NCI-H748 treated with DMSO at 0.1 percent for 48 hours (cell line): ENCODE results near the gene TUBG2.
"Not testable (repeated sequence)": the region's sequence is repeated elsewhere in the genome, so short reads cannot be mapped to it uniquely, and the experiment has no call there.

Source experiments
- DNase-seq: peaks from one replicate; lab custom pipeline; 2025; lab: John Stamatoyannopoulos, UW

TUBG2 gene

DNA sequence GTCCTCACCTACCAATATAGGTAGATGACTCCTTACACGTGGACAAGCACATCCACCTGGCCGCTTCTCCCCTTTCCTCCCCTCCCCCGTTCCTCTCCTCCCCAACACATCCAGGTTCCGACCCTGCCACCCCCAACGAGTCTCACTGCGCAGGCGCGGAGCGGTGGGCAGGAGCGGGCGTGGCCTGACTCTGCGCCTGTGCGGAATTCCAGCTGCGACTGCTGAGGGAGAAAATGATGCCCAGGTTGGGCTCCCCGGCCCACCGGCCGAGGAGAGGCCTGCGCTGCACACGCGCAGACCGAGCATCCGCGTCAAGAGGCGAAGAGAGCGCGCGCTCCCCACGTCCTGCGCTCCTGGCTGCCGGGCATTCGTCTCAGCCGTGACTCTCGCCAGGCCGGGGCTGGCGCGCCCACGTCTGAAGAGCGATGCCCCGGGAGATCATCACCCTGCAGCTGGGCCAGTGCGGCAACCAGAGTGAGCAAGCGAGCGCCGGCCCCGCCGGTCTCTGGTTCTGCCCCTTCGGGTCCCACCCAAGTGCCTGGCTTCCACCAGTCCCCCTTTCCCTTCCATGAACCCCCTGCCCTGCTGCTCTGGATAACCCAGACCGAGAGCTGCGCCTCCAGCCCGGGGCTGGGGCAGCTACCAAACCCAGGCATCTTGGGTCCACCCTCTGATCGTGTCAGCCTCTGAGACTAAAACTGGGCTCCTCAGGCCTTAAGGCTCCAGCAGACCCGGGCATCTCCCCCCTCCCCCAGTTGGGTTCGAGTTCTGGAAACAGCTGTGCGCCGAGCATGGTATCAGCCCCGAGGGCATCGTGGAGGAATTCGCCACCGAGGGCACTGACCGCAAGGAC is at the start of gene TUBG2:
Gene TUBG2, plus strand, starts transcription at position 206 of the 853 bp plus-strand sequence. Its CDS starts 220 bp downstream, at position 426.
- DNase-seq, result peak; percentile 93

DNA sequence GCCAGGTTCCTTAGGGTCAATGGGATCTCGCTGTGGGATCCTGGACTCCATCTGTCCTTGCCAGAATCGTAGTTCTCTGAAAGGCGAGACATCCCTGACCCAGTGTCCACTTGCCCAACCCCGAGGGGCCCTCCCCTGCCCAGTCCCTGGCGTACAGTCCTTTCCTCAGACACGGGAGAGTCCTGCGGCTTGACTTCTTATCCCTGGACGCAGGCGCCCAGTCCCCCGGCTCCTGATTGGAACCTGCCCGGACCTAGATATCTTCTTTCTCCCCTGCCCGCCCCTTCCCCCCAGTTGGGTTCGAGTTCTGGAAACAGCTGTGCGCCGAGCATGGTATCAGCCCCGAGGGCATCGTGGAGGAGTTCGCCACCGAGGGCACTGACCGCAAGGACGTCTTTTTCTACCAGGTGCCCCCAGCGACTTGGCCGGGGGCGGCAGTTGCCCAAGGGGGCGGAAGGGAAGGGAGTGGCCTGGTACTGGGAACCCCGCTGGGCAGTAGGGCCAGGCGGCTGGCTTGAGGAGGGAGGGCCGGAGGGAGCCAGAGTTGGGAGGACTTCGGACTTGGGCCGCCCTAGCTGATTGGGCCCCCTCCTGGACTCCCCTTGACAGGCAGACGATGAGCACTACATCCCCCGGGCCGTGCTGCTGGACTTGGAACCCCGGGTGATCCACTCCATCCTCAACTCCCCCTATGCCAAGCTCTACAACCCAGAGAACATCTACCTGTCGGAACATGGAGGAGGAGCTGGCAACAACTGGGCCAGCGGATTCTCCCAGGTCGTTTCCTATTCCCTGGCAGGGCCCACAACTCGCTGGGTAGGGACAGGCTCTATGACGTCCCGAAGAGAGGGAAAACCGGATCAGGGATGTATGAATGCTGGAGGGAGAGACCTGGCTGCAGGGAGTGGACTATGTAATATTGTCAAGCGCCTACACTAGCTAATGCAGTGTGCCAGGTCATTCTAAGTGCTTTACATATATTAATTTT is 49.0 kb upstream of the TUBG2 start:
- DNase-seq, result not testable (repeated sequence)

DNA sequence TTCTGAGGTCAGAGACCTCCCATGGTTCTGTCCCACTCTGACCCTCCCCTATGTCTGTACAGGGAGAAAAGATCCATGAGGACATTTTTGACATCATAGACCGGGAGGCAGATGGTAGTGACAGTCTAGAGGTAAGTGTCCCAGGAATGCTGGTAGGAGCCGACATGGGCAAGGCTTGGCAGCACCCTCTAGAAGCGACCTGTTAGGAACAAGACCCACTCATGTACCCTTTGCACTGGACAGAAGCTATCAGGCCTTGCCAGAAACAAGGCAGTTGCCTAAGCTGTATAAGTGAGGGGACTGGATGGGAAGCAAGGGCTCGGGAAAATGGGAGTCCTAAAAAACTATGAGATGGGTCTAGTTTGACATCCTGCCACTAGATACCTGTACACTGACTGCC is 47.1 kb upstream of the TUBG2 start:
- DNase-seq, result no peak

DNA sequence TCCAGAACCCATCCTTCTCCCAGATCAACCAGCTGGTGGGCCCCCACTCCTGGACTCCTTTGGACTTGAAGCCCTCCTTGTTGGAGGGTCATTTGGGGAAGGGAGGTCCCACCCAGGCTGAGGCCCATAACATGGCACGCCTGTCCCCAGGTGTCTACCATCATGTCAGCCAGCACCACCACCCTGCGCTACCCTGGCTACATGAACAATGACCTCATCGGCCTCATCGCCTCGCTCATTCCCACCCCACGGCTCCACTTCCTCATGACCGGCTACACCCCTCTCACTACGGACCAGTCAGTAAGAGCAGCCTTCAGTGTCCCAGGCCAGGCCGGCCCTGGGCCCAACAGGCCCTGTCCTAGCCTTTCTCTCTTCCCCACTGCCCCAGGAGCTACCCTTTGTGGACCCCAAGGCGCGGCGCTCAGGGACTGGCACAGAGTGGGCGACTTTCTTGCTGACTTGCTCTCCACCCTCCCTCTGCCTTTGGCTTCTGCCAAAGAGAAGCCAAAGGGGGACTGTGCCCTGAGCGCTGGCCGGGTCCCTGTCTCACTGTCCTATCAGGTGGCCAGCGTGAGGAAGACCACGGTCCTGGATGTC is 45.3 kb upstream of the TUBG2 start:
- DNase-seq, result no peak

DNA sequence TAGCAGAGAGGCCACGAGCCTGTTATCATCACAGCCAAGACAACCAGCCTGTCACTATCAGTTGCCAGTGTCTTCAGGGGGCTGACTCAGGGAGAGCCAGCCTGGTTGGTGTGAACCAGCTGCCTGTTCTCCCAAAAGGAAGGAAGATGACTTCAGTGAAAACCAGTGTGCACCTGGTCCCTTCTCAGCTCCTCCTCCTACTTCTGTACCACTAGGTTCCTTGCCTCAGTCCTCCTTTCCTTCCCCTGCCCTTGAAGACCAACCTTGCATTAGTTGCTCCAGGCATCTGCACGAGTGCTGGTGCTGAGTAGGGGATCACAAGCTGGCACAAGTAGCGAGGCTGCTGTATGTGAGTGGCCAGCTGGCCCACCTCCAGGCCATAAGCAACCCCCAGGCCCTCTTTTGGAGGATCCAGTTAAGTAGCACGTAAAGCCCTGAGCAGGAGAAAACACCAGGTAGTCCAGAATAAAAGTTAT is 41.1 kb upstream of the TUBG2 start:
- no peak for DNase-seq

DNA sequence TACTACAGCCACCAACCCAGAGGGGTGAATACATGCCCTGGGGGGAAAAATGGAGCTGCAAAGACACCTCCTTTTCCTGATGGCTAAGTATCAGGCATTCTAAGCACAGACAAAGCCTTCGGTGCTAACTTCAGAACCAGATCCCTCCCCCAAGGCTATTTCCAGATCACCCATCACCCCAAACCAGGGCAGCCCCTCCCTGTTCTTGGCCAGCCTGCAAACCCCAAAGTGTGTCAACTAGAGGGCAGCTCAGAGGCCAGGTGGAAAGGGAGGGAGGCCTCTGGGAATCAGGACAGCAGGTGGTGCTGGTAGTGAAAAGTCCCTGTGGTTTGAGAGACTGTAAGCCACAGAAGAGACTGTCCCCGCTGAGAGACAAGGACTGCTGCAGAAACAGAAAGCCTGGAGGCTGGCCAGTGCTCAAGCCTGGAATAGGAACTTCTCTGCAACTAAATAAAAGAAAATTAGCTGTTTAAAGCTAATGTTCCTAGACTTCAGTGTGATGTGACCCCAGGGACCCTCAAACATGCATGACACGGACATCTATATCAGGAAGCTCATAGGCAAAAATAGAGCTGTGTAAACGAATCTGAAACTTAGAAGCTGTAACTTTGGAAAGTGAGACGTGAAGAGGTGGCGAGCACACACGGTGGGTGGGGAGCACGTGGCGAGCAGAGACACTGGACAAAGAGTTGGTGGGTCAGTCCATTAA is 40.5 kb upstream of the TUBG2 start:
- peak; percentile 8 for DNase-seq

DNA sequence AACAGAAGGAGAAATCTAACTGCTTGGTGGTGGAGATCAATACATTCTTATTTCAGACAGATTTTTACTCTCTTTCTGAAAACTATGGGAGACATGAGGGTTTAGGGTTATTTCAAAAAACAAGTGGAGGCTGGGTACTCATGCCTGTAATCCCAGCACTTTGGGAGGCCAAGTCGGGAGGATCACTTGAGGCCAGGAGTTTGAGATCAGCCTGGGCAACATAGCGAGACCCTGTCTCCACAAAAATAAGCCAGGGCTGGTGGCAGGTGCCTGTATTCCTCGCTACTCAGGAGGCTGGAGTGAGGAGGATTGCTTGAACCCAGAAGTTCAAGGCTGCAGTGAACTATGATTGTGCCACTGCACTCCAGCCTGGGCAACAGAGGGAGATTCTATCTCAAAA is 37.1 kb upstream of the TUBG2 start:
- DNase-seq, result not testable (repeated sequence)

DNA sequence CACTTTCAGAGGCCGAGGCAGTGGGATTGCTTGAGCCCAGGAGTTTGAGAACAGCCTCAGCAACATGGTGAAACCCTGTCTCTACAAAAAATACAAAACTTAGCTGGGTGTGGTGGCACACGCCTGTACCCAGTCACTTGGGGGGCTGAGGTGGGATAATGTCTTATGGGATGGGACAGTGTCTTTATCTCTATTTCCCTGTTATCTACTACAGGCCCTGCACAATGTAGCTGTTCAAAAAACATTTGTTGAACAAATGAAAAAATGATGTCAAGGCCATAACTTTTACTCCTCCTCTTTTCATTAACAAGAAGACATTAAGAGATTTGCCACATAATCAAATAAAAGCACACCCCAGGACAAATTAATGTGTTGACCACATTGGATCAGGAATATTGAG is 35.8 kb upstream of the TUBG2 start:
- DNase-seq, result no peak

DNA sequence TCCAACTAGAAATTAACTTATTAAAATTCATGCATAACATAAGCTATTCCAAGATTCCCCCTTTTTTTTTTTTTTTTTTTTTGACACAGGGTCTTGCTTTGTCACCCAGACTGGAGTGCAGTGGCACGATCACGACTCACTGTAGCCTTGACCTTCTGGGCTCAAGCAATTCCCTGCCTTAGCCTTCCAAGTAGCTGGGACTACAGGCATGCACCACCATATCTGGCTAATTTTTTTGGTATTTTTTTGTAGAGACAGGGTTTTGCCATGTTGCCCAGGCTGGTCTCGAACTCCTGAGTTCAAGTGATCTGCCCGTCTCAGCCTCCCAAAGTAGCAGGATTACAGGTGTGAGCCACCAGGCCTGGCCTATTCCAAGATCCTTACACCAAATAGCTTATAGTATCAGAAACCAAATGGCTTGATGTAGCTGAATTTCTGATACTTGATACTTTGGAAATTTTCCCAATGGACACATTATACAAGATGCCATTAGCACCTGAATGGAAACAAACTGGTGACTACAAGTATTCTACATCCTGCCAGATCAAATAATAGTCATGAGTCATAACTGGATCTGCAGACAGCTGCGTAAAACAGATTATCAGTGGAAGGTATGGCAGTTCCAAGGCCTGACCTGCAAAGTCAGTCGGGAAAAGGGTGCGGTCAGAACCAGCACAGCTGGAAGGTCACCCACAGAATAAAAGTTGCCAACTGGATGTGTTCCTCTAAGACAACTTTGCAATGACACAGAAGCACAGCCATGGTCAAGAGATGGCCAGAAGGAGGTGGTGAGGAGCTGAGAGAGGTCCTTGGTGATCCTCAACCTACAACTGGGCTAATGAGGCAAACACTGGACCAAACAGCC is 35.1 kb upstream of the TUBG2 start:
- no peak for DNase-seq

DNA sequence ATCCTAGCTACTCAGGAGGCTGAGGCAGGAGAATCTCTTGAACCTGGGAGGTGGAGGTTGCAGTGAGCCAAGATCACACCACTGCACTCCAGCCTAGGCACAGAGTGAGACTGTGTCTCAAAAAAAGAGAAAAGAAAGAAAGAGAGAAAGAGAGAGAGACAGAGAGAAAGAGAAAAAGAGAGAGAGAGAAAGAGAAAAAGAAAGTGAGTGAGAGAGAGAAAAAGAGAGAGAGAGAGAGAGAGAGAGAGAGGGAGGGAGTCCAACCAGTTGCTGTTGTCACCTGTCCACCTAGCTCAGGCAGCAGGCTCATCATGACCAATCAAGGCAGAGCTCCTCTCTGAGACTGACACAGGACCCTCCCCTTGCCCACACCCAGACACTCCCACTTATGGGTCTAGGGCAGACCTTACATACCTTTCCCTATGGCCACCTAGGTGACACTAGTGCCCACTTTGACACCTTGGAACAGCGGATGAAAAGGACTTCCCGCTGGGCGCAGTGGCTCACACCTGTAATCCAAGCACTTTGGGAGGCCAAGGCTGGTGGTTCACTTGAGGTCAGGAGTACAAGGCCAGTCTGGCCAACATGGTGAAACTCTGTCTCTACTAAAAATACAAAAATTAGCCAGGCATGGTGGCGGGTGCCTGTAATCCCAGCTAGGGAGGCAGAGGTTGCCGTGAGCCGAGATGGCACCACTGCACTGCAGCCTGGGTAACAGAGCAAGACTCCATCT is 31.9 kb upstream of the TUBG2 start:
- DNase-seq, result not testable (repeated sequence)

DNA sequence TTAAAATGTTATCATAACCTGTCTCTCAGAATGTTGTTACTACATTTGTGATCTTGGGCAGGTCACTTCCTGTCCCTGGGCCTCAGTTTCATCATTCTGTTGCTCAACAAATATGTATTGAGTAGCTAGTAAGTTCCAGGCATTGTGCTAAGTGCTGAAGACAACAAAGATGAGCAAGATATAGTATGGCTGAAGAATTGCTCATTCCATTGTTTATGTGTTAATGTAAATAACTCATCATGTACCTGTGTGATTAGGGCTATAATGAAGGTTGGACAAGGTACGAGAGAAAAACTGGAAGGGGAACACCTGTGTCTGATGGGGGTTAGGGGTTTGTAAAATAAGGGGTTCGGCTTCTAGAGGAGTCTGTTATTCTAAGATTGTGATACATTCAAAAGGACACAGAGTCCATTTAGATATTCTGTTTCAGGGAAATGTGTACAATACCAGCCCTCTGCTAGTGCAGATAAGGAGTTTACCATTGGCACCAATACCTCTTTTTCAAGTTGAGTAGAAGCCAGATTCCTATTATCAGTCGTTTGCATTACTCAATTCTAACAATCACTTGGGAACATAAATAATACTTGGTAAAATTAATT is 29.6 kb upstream of the TUBG2 start:
- no peak for DNase-seq

DNA sequence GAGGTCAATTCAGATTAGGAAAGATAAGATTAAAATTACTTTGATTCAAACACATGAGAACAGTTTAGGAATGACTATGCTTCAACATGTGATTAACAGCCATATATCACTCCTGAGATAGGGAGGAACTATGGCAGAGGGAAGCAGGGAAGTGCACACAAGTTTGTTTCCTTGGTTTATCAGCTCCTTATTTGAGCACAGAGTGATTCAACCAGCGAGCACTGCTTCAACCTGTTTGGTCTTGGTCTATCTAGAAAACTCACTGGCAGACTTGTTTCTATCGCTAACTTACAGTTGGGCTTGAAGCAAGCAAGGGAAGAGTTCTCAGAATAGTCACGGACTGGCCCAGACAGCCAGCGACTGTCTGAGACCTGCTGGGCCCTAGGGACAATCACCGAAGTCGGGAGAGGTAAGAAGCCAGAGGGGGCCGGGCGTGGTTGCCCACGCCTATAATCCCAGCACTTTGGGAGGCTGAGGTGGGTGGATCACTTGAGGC is 26.1 kb upstream of the TUBG2 start:
- DNase-seq, result no peak

DNA sequence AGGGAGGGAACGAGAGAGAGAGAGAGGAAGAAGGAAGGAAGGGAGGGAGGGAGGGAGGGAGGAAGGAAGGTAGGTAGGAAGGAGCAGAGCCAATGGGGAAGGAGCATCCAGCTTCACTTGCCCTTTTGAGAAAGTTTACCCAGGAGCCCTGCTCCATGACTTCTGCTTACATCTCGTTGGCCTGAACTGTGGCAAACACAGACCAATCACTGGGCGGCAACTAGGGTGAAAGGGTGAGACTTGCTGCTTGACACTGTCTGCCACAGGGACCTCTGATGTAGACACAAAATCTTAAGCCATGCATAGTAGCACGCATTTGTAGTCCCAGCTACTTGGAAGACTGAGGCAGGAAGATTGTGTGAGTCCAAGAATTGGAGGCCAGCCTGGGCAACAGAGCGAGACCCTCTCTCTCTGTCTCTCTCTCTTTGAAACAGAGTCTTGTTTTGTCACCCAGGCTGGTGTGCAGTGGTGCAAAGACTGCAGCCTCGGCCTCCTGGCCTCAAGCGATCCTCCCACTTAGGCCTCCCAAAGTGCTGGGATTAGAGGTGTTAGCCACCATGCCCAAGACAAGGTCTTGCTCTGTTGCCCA is 19.5 kb upstream of the TUBG2 start:
- DNase-seq, result no peak

DNA sequence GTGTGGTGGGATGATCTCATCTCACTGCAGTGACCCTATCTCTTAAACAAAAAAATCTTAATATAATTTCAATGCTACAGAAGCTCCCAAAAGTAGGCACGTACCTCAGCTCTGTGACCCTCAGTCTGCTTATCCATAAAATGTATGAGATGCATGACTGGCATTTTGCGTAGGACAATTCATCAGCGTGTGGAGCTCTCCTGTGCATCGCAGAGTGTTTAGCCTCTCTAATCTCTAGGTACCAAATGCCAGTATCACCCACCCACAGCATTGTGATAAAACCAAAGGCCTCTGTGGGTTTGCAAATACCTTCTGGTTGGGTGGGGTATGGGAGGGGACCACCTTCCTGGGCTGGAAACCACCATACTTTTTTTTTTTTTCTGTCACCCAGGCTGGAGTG is 19.0 kb upstream of the TUBG2 start:
- no peak for DNase-seq

DNA sequence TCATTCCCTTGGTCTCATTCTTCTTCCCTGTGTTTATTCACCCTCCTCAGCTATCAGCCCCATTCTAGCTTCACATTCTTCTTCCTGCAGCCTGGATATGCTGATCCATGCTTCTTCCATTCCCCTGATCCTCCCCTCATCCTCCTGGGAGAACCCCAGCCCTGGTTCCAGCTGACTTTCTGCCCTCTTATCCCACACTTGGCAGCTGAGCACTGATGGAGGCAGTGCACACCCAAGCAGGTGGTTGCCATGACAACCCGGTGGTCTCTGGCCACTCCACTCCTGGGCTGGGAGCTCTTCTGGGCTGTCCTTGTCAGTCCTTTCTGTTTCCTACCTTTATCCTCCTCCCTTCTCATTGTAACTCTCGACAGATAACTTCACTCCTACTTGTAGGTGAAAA is 16.7 kb upstream of the TUBG2 start:
- no peak for DNase-seq

DNA sequence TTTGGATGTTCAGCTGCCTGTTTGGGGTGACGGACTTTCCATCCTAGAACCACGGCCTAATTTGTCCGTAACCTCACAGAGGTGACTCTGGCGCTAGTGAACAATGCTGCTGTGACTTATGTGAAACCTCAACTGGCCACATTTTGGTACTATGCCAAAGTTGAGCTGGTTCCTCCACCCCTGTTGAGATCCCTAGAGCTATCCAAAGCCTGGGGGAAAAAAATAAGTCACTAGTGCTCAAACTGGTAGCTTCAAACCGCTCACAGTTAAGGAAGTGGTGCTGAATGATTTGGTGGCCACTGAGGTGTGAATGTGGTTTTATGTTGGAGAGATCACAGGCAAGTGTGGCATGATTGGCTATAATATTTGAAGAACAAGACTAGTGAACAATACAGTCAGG is 11.3 kb upstream of the TUBG2 start:
- DNase-seq, result no peak

DNA sequence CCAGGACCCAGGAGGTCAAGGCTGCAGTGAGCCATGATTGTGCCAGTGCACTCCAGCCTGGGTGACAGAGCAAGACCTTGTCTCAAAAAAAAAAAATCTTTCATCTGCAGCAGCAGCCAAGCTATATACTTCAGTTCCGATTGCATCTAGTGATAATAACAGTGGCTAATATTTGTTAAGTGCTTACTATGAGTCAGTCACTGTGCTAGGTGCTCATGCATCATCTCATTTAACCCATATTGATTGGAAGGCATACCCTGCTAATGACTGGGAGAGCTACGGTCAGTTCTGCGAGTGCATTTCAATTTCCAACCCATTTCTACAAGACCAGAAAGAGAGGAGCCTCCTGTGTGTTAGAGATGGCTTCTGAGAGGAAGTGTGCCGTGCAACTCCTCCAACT is 7.7 kb upstream of the TUBG2 start:
- no peak for DNase-seq

DNA sequence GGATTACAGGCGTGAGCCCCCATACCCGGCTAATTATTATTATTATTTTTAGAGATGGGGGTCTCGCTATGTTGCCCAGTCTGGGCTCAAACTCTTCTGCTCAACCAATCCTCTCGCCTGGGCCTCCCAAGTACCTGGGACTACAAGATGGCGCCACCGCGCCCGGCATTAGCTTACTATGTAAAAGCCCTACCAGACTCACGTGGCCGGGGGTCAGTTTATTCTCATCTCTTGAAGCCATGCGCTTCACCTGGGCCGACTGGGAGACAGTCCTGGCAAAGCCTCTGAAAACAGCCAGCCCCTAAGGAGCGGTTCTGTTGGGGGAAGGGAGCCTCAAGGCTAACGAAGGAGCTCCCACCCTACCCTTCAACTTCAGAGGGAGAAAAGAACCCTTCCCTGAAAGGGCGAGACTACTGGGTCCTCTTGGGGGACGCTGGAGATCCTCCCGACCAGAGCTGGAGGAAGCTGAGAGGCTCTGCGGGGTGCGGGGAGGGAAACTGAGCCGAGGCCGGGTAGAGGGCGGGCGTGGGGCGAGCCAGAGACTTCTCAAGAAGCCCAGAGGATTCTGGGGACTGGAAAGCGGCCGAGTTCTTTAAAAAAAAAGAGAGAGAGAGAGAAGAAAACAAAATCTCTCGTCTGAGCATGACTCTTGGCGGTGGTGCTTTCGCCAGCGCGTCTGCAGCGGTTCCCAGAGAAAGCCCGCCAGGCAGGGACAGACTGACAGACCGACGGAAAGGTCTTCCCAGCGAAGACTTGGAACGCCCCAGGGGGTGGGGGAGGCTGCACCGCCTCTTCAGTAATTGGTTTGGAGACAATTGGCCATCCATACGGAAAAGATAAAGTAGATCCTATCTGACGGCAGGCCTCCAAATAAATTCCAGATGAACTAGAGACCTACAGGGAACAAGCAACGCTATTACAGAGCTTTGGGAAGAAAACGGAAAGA is 5.6 kb upstream of the TUBG2 start:
- DNase-seq, result no peak
